GM21737 (cell line): Measurements from ENCODE around the gene GNAI3.
A peak's percentile ranks its signal among the peaks of the same experiment; 100 is the strongest.

Experiments
- ATAC-seq: cut with Tn5 transposase; IDR thresholded peaks from one replicate; pipeline ENCODE4 v1.9.1; 2021; ENCODE audit warnings: mild to moderate bottlenecking, moderate library complexity; ENCODE audit not compliant: unreplicated experiment

The GNAI3 gene

GRCh38 chr1:109543988-109544735 lies 4.3 kb upstream of the GNAI3 start:
- ATAC-seq = no peak

GRCh38 chr1:109546311-109547109 lies 1.9 kb upstream of the GNAI3 start:
- ATAC-seq = peak; percentile 40

GRCh38 chr1:109547463-109548320 lies 723 bp upstream of the GNAI3 start:
- no peak for ATAC-seq

GRCh38 chr1:109556563-109556962 lies 8.1 kb downstream of the GNAI3 start:
- ATAC-seq = no peak

- ATAC-seq = no peak
Measured at GRCh38 chr1:109557520-109557919, 9.1 kb downstream of the GNAI3 start.

GRCh38 chr1:109559995-109560394 lies 11.6 kb downstream of the GNAI3 start:
- no peak for ATAC-seq

GRCh38 chr1:109564194-109564878 lies 15.9 kb downstream of the GNAI3 start:
- no peak for ATAC-seq

- ATAC-seq = no peak
Measured at GRCh38 chr1:109565241-109565640, 16.8 kb downstream of the GNAI3 start.

- no peak for ATAC-seq
Measured at GRCh38 chr1:109566982-109567381, 18.6 kb downstream of the GNAI3 start.

- ATAC-seq = no peak
Measured at GRCh38 chr1:109567877-109568672, 19.7 kb downstream of the GNAI3 start.

GRCh38 chr1:109569323-109569722 lies 20.9 kb downstream of the GNAI3 start:
- no peak for ATAC-seq

GRCh38 chr1:109570414-109570813 lies 22.0 kb downstream of the GNAI3 start:
- no peak for ATAC-seq

- no peak for ATAC-seq
Measured at GRCh38 chr1:109573785-109574184, 25.4 kb downstream of the GNAI3 start.

GRCh38 chr1:109578947-109579443 lies 30.6 kb downstream of the GNAI3 start:
- ATAC-seq = no peak

GRCh38 chr1:109579491-109579890 lies 31.1 kb downstream of the GNAI3 start:
- no peak for ATAC-seq

GRCh38 chr1:109582021-109582420 lies 33.6 kb downstream of the GNAI3 start:
- no peak for ATAC-seq

GRCh38 chr1:109584766-109585165 lies 36.4 kb downstream of the GNAI3 start:
- ATAC-seq = no peak

- ATAC-seq = no peak
Measured at GRCh38 chr1:109586055-109586454, 37.6 kb downstream of the GNAI3 start.

GRCh38 chr1:109589177-109589576 lies 40.8 kb downstream of the GNAI3 start:
- no peak for ATAC-seq

GRCh38 chr1:109589679-109590078 lies 41.3 kb downstream of the GNAI3 start:
- ATAC-seq = no peak
